Measurements from ENCODE around the gene DDX17. TPM values are rescaled to one million over a fixed set of nuclear protein-coding genes. Genes with fewer than 3 reads are reported as not detected.

DDX17 gene
- polyA plus RNA-seq, 1 donor (not counting 4 experiments of a cell fraction or from before 2014, with no cell fraction given), result 270 TPM

DNA sequence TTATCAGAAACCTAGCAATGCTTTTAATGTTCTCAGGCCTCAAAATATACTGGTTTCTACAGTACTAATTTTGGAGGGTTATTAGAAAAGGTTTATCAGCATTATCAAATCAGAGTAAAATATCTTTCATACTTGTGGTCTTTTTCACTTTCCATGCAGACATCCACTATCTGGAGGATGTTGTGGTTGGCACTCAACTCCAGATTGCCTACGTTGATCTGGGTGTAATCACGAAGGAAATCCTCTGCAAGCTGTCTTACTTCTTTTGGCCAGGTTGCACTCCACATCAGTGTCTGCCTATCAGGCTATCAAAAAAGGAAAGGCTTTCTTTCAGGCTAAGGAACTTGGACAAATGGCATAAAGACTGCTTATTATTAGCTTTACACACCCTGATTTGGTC, 11.6 kb downstream of the DDX17 start:
- Histone ChIP-seq H3K9me1 (ENCODE audit: control insufficient read depth, extremely low read depth, insufficient read depth, low read length) (peaks cover 3% of the 10 kb centered on the region), H3K4me3 (ENCODE audit: control insufficient read depth in 2 of 3, extremely low read depth in 1 of 3, insufficient read depth in 2 of 3, low read depth in 1 of 3, low read length in 3 of 3) (no peak overlapping the region), H3K79me2 (ENCODE audit: control insufficient read depth, insufficient read depth, low read length) (peaks cover 63% of the 10 kb centered on the region), H4K20me1 (ENCODE audit: control insufficient read depth, extremely low read depth, insufficient read depth, low read length) (peaks cover 21% of the 10 kb centered on the region), H3K4me1 (ENCODE audit: control insufficient read depth, extremely low read depth, insufficient read depth, low read length) (no peaks in the 10 kb centered on the region), H2AFZ (ENCODE audit: control insufficient read depth, low read length) (no peak overlapping the region), H3K27ac (ENCODE audit: control insufficient read depth, insufficient read depth, low read length) (no peak overlapping the region), H3K36me3 (ENCODE audit: control insufficient read depth in 2 of 2, extremely low read depth in 1 of 2, insufficient read depth in 2 of 2, low read length in 2 of 2) (peaks cover 53 to 74% of the 10 kb centered on the region in 2 experiments), H3K27me3 (ENCODE audit: control insufficient read depth, extremely low read depth, insufficient read depth, low read length) (no peaks in the 10 kb centered on the region), H3K4me2 (ENCODE audit: control insufficient read depth, extremely low read depth, insufficient read depth, low read depth, low read length) (no peak overlapping the region), H3K9ac (ENCODE audit: control insufficient read depth, extremely low read depth, insufficient read depth, low read length) (no peak overlapping the region), H3K9me3 (ENCODE audit: control insufficient read depth, low read depth, low read length) (no peaks in the 10 kb centered on the region)
- dilution Hi-C loops (cut with MboI; ENCODE audit: extremely low pct_ligation_motif_present, low sequenced_read_pairs), result no loop called here
- no peak for DNase-seq (ENCODE audit: low read depth, low spot score)
- TF ChIP-seq, protein P1, sequence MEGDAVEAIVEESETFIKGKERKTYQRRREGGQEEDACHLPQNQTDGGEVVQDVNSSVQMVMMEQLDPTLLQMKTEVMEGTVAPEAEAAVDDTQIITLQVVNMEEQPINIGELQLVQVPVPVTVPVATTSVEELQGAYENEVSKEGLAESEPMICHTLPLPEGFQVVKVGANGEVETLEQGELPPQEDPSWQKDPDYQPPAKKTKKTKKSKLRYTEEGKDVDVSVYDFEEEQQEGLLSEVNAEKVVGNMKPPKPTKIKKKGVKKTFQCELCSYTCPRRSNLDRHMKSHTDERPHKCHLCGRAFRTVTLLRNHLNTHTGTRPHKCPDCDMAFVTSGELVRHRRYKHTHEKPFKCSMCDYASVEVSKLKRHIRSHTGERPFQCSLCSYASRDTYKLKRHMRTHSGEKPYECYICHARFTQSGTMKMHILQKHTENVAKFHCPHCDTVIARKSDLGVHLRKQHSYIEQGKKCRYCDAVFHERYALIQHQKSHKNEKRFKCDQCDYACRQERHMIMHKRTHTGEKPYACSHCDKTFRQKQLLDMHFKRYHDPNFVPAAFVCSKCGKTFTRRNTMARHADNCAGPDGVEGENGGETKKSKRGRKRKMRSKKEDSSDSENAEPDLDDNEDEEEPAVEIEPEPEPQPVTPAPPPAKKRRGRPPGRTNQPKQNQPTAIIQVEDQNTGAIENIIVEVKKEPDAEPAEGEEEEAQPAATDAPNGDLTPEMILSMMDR (optimal IDR thresholded peaks at IDR 0.05 in 1 of 3, IDR thresholded peaks at IDR 0.05 in 1 of 3, conservative IDR thresholded peaks at IDR 0.05 in 1 of 3; ENCODE audit: extremely low read depth in 1 of 3, insufficient read depth in 2 of 3, low read length in 3 of 3), result no peak
- TF ChIP-seq EZH2 (IDR thresholded peaks at IDR 0.05; ENCODE audit: low read length), result no peak
- FAIRE-seq, result no peak

DNA sequence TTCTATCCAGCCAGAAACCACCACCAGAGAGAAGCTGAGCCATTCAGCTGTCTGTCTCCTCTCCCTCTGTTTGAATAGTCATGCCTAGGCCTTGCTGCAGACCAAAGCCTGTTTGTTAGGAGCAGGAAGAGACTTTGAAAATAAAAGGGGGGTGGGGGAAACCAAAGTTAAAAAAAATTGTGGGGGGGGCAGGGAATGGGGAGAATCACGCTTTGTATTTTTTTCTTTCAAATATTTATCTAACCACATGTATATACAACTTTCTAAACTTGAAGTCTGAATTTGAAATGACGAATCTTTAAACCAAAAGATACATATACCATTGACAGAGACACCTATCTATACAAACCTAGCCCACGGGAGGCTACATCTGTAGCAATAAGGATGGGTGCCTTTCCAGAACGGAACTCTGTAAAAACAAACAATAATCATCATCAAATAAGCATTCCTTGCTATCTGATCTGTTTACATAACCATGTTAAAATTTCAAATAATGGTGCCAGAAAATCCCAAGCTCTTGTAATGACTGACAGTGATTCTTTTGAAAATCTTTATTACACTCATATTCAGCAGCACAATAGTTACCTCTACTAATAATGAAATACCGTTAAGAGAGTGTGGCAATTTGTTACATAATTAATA, 14.3 kb downstream of the DDX17 start:
- H3K27ac ChIP-seq (ENCODE audit: control insufficient read depth, insufficient read depth, low read length), result no peak overlapping the region
- no peak overlapping the region for H2AFZ ChIP-seq (ENCODE audit: control insufficient read depth, low read length)
- no peak overlapping the region for H3K4me2 ChIP-seq (ENCODE audit: control insufficient read depth, extremely low read depth, insufficient read depth, low read depth, low read length)
- no peaks in the 10 kb centered on the region for H3K4me1 ChIP-seq (ENCODE audit: control insufficient read depth, extremely low read depth, insufficient read depth, low read length)
- TF ChIP-seq EZH2 (IDR thresholded peaks at IDR 0.05; ENCODE audit: low read length), result no peak
- TF ChIP-seq, protein P1 (optimal IDR thresholded peaks at IDR 0.05 in 1 of 3, IDR thresholded peaks at IDR 0.05 in 1 of 3, conservative IDR thresholded peaks at IDR 0.05 in 1 of 3; ENCODE audit: extremely low read depth in 1 of 3, insufficient read depth in 2 of 3, low read length in 3 of 3), result no peak
- no peaks in the 10 kb centered on the region for H3K27me3 ChIP-seq (ENCODE audit: control insufficient read depth, extremely low read depth, insufficient read depth, low read length)
- no peaks in the 10 kb centered on the region for H3K9me3 ChIP-seq (ENCODE audit: control insufficient read depth, low read depth, low read length)
- FAIRE-seq (no peak), DNase-seq (ENCODE audit: low read depth, low spot score) (no peak)
- H3K36me3 ChIP-seq (ENCODE audit: control insufficient read depth in 2 of 2, extremely low read depth in 1 of 2, insufficient read depth in 2 of 2, low read length in 2 of 2), result peaks cover 49 to 70% of the 10 kb centered on the region in 2 experiments
- no peak overlapping the region for H3K4me3 ChIP-seq (ENCODE audit: control insufficient read depth in 2 of 3, extremely low read depth in 1 of 3, insufficient read depth in 2 of 3, low read depth in 1 of 3, low read length in 3 of 3)
- dilution Hi-C loops (cut with MboI; ENCODE audit: extremely low pct_ligation_motif_present, low sequenced_read_pairs), result no loop called here
- peaks cover 3% of the 10 kb centered on the region for H3K9me1 ChIP-seq (ENCODE audit: control insufficient read depth, extremely low read depth, insufficient read depth, low read length)
- H3K9ac ChIP-seq (ENCODE audit: control insufficient read depth, extremely low read depth, insufficient read depth, low read length), result no peak overlapping the region
- H3K79me2 ChIP-seq (ENCODE audit: control insufficient read depth, insufficient read depth, low read length), result peaks cover 50% of the 10 kb centered on the region
- peaks cover 25% of the 10 kb centered on the region for H4K20me1 ChIP-seq (ENCODE audit: control insufficient read depth, extremely low read depth, insufficient read depth, low read length)

All from keratinocyte (primary cell).